ACC112 (cell line): ENCODE data around the gene RDH16.

ENCODE experiments used
- H2AFZ ChIP-seq: fragments of 200-600 bp; sonication (generic); one replicate; pipeline ENCODE4 v1.6.0; 2017; ENCODE audit warnings: antibody characterized with exemption, low read length; ENCODE audit not compliant: unreplicated experiment
- H3K27ac ChIP-seq: fragments of 200-600 bp; sonication (generic); 2 replicates; pipeline ENCODE4 v1.5.1; 2014; ENCODE audit warnings: low read depth, mild to moderate bottlenecking, antibody characterized with exemption, low read length, moderate library complexity
- H3K27me3 ChIP-seq: fragments of 200-600 bp; sonication (generic); 2 replicates; pipeline ENCODE4 v1.6.1; 2014; ENCODE audit warnings: mild to moderate bottlenecking, antibody characterized with exemption, low read length, moderate library complexity, mixed read lengths; ENCODE audit not compliant: insufficient read depth
- H3K36me3 ChIP-seq: fragments of 200-600 bp; sonication (generic); 2 replicates; pipeline ENCODE4 v1.6.1; 2016; ENCODE audit warnings: mild to moderate bottlenecking, antibody characterized with exemption, low read length, moderate library complexity, mixed read lengths; ENCODE audit not compliant: insufficient read depth
- H3K4me1 ChIP-seq: fragments of 200-600 bp; sonication (generic); one replicate; pipeline ENCODE4 v1.6.1; 2016; ENCODE audit warnings: low read length, mixed read lengths; ENCODE audit not compliant: insufficient read depth, unreplicated experiment, control insufficient read depth
- H3K4me3 ChIP-seq: fragments of 200-600 bp; sonication (generic); 2 replicates; pipeline ENCODE4 v1.5.1; 2014; ENCODE audit warnings: mild to moderate bottlenecking, low read depth, low read length
- H3K79me2 ChIP-seq: fragments of 200-600 bp; sonication (generic); one replicate; pipeline ENCODE4 v1.6.0; 2016; ENCODE audit warnings: low read length; ENCODE audit not compliant: control insufficient read depth, unreplicated experiment, insufficient read depth

RDH16 gene

GRCh38 chr12:56996793-56997545, 39.6 kb upstream of the RDH16 start:
- Histone ChIP-seq H2AFZ (no peak overlapping the region), H3K4me1 (peaks cover 5% of the 10 kb centered on the region), H3K36me3 (no peaks in the 10 kb centered on the region), H3K79me2 (peaks cover 2% of the 10 kb centered on the region), H3K27ac (no peak overlapping the region), H3K4me3 (no peak overlapping the region), H3K27me3 (no peaks in the 10 kb centered on the region)

- Histone ChIP-seq H3K27ac (no peak overlapping the region), H3K4me1 (peaks cover 5% of the 10 kb centered on the region), H2AFZ (no peak overlapping the region), H3K79me2 (peaks cover 2% of the 10 kb centered on the region), H3K4me3 (no peak overlapping the region), H3K27me3 (no peaks in the 10 kb centered on the region), H3K36me3 (no peaks in the 10 kb centered on the region)
These were observed 38.6 kb upstream of the RDH16 start for GRCh38 chr12:56995930-56996496.

GRCh38 chr12:56995201-56995929, 38.0 kb upstream of the RDH16 start:
- no peaks in the 10 kb centered on the region for H3K36me3 ChIP-seq
- peaks cover 5% of the 10 kb centered on the region for H3K4me1 ChIP-seq
- H2AFZ ChIP-seq = no peak overlapping the region
- H3K27ac ChIP-seq = no peak overlapping the region
- no peaks in the 10 kb centered on the region for H3K79me2 ChIP-seq
- no peak overlapping the region for H3K4me3 ChIP-seq
- no peaks in the 10 kb centered on the region; the same call in 1 of the 2 replicates for H3K27me3 ChIP-seq

- Histone ChIP-seq H3K79me2 (no peaks in the 10 kb centered on the region), H3K4me3 (no peak overlapping the region), H3K36me3 (no peaks in the 10 kb centered on the region), H3K27me3 (peaks cover under 1% of the 10 kb centered on the region), H2AFZ (no peak overlapping the region), H3K27ac (no peak overlapping the region), H3K4me1 (peaks cover 4% of the 10 kb centered on the region)
These were observed 36.9 kb upstream of the RDH16 start for GRCh38 chr12:56994231-56994746.

GRCh38 chr12:56993346-56993745, 35.9 kb upstream of the RDH16 start:
- Histone ChIP-seq H3K79me2 (no peaks in the 10 kb centered on the region), H3K4me1 (no peaks in the 10 kb centered on the region), H3K4me3 (no peak overlapping the region), H3K36me3 (no peaks in the 10 kb centered on the region), H3K27me3 (peaks cover 9% of the 10 kb centered on the region), H2AFZ (no peak overlapping the region), H3K27ac (no peak overlapping the region)

- H3K27ac ChIP-seq = no peak overlapping the region
- H3K4me1 ChIP-seq = no peaks in the 10 kb centered on the region
- no peaks in the 10 kb centered on the region for H3K36me3 ChIP-seq
- no peak overlapping the region for H3K4me3 ChIP-seq
- no peak overlapping the region for H2AFZ ChIP-seq
- no peaks in the 10 kb centered on the region for H3K79me2 ChIP-seq
- H3K27me3 ChIP-seq = peaks cover 9% of the 10 kb centered on the region
These were observed 34.2 kb upstream of the RDH16 start for GRCh38 chr12:56991319-56992246.

- Histone ChIP-seq H2AFZ (no peak overlapping the region), H3K27me3 (peaks cover 9% of the 10 kb centered on the region), H3K4me3 (no peak overlapping the region), H3K36me3 (no peaks in the 10 kb centered on the region), H3K27ac (no peak overlapping the region), H3K4me1 (no peaks in the 10 kb centered on the region), H3K79me2 (no peaks in the 10 kb centered on the region)
These were observed 33.4 kb upstream of the RDH16 start for GRCh38 chr12:56990648-56991318.

- no peak overlapping the region for H3K27ac ChIP-seq
- H3K36me3 ChIP-seq = no peaks in the 10 kb centered on the region
These were observed 32.6 kb upstream of the RDH16 start for GRCh38 chr12:56989861-56990610.

GRCh38 chr12:56988207-56988739, 30.9 kb upstream of the RDH16 start:
- no peak overlapping the region for H3K27ac ChIP-seq
- H2AFZ ChIP-seq = no peak overlapping the region
- peaks cover 9% of the 10 kb centered on the region for H3K27me3 ChIP-seq

More at GRCh38 chr12:56989861-56990610, 32.6 kb upstream of the RDH16 start:
- peaks cover 9% of the 10 kb centered on the region for H3K27me3 ChIP-seq
- no peaks in the 10 kb centered on the region for H3K79me2 ChIP-seq
- H3K4me1 ChIP-seq = no peaks in the 10 kb centered on the region
- no peak overlapping the region for H2AFZ ChIP-seq
- H3K4me3 ChIP-seq = no peak overlapping the region

More at GRCh38 chr12:56988207-56988739, 30.9 kb upstream of the RDH16 start:
- Histone ChIP-seq H3K79me2 (no peaks in the 10 kb centered on the region), H3K4me1 (no peaks in the 10 kb centered on the region), H3K4me3 (no peak overlapping the region), H3K36me3 (no peaks in the 10 kb centered on the region)
